ENCODE measurements around the gene PLXNA2.

DNA sequence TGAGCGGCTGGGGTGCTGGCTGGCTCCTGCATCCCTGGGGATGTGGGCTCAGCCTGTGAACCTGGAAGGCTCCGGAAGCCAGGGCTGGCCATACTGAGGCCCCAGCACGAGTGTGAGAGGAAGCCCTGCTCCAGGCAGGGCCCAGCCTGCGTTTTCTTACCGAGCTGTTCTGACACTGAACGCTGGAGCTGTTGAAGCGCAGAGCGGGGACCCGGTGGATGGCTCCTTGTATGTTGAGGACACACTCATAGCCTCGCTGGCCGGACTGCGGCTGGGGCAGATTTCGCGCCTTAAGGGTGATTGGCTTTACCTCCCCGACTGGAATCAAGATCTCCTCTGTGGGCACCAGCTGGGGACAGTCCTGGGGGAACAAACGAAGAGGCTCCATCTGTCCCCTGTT is 160.0 kb downstream of the PLXNA2 start:
- TF ChIP-seq, protein P1, sequence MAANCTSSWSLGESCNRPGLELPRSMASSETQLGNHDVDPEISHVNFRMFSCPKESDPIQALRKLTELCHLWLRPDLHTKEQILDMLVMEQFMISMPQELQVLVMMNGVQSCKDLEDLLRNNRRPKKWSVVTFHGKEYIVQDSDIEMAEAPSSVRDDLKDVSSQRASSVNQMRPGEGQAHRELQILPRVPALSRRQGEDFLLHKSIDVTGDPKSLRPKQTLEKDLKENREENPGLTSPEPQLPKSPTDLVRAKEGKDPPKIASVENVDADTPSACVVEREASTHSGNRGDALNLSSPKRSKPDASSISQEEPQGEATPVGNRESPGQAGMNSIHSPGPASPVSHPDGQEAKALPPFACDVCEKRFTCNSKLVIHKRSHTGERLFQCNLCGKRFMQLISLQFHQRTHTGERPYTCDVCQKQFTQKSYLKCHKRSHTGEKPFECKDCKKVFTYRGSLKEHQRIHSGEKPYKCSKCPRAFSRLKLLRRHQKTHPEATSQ (CRISPR knock-in tag; IDR thresholded peaks at IDR 0.05; ENCODE audit: borderline replicate concordance), result no peak
- no peak for TF ChIP-seq USF2 (IDR thresholded peaks at IDR 0.05; ENCODE audit: low read depth, low read length)
- no peak for TF ChIP-seq USF2 (CRISPR knock-in tag; IDR thresholded peaks at IDR 0.05; ENCODE audit: borderline replicate concordance)
- TF ChIP-seq SOX13 (IDR thresholded peaks at IDR 0.05), result no peak
- no peak for TF ChIP-seq SOX13 (CRISPR knock-in tag; conservative IDR thresholded peaks at IDR 0.05 in 1 of 2, IDR thresholded peaks at IDR 0.05 in 1 of 2)

Measured in HepG2 (cell line).